Astrocyte (in vitro differentiated cells and primary cell): ENCODE measurements around the gene FAM193B. TPM values are rescaled to one million over a fixed set of nuclear protein-coding genes. Genes with fewer than 3 reads are reported as not detected.

Experiments
- DNase-seq: peaks from one replicate; pipeline ENCODE4 v3.0.0-alpha.2; 2010; ENCODE audit warnings: low read depth
- FAIRE-seq: peaks from 2 replicates; lab custom pipeline; 2011; peaks lifted over from hg19 to GRCh38; lab: Jason Lieb, UNC
- H2AFZ ChIP-seq: 2 replicates; pipeline ENCODE4 v1.6.0; 2012; ENCODE audit warnings: low read depth, low read length, inconsistent platforms
- H3K27ac ChIP-seq: 2 replicates; pipeline ENCODE4 v1.5.1; 2011; ENCODE audit warnings: low read depth, low read length, inconsistent platforms
- H3K27me3 ChIP-seq: 2 replicates; pipeline ENCODE4 v1.6.0; 2011; ENCODE audit warnings: low read length, inconsistent platforms; ENCODE audit not compliant: insufficient read depth
- H3K36me3 ChIP-seq: 2 replicates; pipeline ENCODE4 v1.5.1; 2011; ENCODE audit warnings: low read length, inconsistent platforms; ENCODE audit not compliant: insufficient read depth
- H3K4me1 ChIP-seq: 2 replicates; pipeline ENCODE4 v1.5.1; 2011; ENCODE audit warnings: low read length, inconsistent platforms; ENCODE audit not compliant: insufficient read depth
- H3K4me2 ChIP-seq: 2 replicates; pipeline ENCODE4 v1.6.0; 2012; ENCODE audit warnings: low read length, inconsistent platforms
- H3K4me3 ChIP-seq: 2 replicates; pipeline ENCODE4 v1.5.1; 2011; ENCODE audit warnings: low read depth, mild to moderate bottlenecking, low read length, inconsistent platforms; ENCODE audit not compliant: insufficient read depth
- H3K79me2 ChIP-seq: 2 replicates; pipeline ENCODE4 v1.6.0; 2012; ENCODE audit warnings: mild to moderate bottlenecking, low read length, inconsistent platforms; ENCODE audit not compliant: insufficient read depth
- H3K9ac ChIP-seq: 2 replicates; pipeline ENCODE4 v1.6.0; 2012; ENCODE audit warnings: mild to moderate bottlenecking, low read length, inconsistent platforms
- H3K9me3 ChIP-seq: 2 replicates; pipeline ENCODE4 v1.5.1; 2012; ENCODE audit warnings: low read depth, mild to moderate bottlenecking, low read length, inconsistent platforms; ENCODE audit not compliant: insufficient read depth
- H4K20me1 ChIP-seq: 2 replicates; pipeline ENCODE4 v1.6.0; 2012; ENCODE audit warnings: low read length, inconsistent platforms; ENCODE audit not compliant: insufficient read depth
- H3K27ac Mint-ChIP-seq: one replicate; pipeline ENCODE4 v1.8.0; 2021; ENCODE audit warnings: mild to moderate bottlenecking, mixed read lengths; ENCODE audit not compliant: unreplicated experiment
- H3K27me3 Mint-ChIP-seq: one replicate; pipeline ENCODE4 v1.8.0; 2021; ENCODE audit warnings: low read depth, mixed read lengths; ENCODE audit not compliant: unreplicated experiment
- H3K36me3 Mint-ChIP-seq: one replicate; pipeline ENCODE4 v1.8.0; 2021; ENCODE audit warnings: low read depth, mixed read lengths; ENCODE audit not compliant: unreplicated experiment
- H3K4me1 Mint-ChIP-seq: one replicate; pipeline ENCODE4 v1.8.0; 2021; ENCODE audit warnings: low read depth, mixed read lengths; ENCODE audit not compliant: unreplicated experiment
- H3K4me3 Mint-ChIP-seq: one replicate; pipeline ENCODE4 v1.8.0; 2021; ENCODE audit warnings: mild to moderate bottlenecking, moderate library complexity, mixed read lengths; ENCODE audit not compliant: unreplicated experiment
- H3K9me3 Mint-ChIP-seq: one replicate; pipeline ENCODE4 v1.8.0; 2021; ENCODE audit warnings: mild to moderate bottlenecking, mixed read lengths; ENCODE audit not compliant: unreplicated experiment
- EZH2 ChIP-seq: IDR thresholded peaks from 2 replicates; pipeline ENCODE4 v1.6.1; 2012; ENCODE audit warnings: mild to moderate bottlenecking, low read length, inconsistent platforms; ENCODE audit not compliant: insufficient read depth
- total RNA-seq: library from RNA; stranded (reverse); gene quantifications from 2 replicates; pipeline ENCODE4 v1.2.1, GENCODE V29; 2021
- TF ChIP-seq, protein P1 (sequence below): IDR thresholded peaks from 2 replicates; pipeline ENCODE4 v1.5.1; 2011; ENCODE audit warnings: low read depth, mild to moderate bottlenecking, inconsistent platforms, low read length, moderate library complexity; ENCODE audit not compliant: insufficient read depth

FAM193B gene
- total RNA-seq, 1 donor from 2014 or later, result 48.3 TPM

DNA sequence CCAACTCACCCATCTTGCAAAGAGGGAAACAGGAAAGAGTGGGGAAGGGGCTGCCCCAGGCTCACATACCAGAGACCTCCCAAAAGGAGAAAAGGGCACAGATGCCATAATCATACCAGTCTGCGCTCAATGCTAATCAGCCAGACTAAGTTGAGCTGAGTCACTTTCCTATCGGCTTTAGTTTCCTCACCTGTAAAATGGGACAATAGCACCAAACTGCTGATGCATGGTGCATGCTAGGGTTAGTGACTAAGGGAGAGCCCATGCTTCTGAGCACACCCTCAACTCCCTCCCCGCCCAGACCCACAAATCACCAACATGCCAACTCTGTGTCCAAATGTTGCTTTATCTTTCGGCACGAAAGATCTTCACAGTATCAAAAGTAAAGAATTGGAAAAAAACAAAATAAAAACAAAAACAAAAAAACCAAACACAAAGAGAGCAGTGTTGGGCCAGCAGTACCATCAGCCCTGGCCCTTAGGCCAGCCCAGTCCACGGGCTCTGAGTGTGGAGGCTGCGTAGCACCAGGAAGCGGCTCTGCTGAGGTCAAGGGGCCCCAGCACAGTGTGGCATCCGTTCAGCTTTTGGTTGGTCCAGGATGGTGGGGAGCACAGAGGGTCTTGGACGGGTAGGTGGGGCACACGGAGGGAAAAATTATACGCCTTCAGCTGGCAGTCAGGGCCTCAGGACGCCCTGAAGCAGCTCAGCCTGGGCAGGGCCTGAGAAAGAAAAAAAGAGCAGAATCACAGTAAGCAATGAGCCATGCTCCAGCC, 34.7 kb downstream of the FAM193B start:
- Histone ChIP-seq H3K79me2 (peaks cover 35% of the 10 kb centered on the region), H3K9ac (no peak overlapping the region), H3K27me3 (no peaks in the 10 kb centered on the region), H3K4me2 (peak overlapping the region; percentile 45), H3K27ac (no peak overlapping the region), H3K36me3 (peaks cover 31% of the 10 kb centered on the region), H4K20me1 (peaks cover 33% of the 10 kb centered on the region), H3K9me3 (no peaks in the 10 kb centered on the region), H3K4me3 (no peak overlapping the region), H2AFZ (no peak overlapping the region), H3K4me1 (peaks cover 16% of the 10 kb centered on the region)
- Mint-ChIP-seq H3K27ac (no peak overlapping the region), H3K36me3 (peaks cover 18% of the 10 kb centered on the region), H3K27me3 (no peaks in the 10 kb centered on the region), H3K4me3 (peak overlapping the region; percentile 51), H3K4me1 (peaks cover 7% of the 10 kb centered on the region), H3K9me3 (no peaks in the 10 kb centered on the region)
- TF ChIP-seq, protein P1, sequence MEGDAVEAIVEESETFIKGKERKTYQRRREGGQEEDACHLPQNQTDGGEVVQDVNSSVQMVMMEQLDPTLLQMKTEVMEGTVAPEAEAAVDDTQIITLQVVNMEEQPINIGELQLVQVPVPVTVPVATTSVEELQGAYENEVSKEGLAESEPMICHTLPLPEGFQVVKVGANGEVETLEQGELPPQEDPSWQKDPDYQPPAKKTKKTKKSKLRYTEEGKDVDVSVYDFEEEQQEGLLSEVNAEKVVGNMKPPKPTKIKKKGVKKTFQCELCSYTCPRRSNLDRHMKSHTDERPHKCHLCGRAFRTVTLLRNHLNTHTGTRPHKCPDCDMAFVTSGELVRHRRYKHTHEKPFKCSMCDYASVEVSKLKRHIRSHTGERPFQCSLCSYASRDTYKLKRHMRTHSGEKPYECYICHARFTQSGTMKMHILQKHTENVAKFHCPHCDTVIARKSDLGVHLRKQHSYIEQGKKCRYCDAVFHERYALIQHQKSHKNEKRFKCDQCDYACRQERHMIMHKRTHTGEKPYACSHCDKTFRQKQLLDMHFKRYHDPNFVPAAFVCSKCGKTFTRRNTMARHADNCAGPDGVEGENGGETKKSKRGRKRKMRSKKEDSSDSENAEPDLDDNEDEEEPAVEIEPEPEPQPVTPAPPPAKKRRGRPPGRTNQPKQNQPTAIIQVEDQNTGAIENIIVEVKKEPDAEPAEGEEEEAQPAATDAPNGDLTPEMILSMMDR, result no peak
- no peak for TF ChIP-seq EZH2
- FAIRE-seq (no peak), DNase-seq (no peak)

DNA sequence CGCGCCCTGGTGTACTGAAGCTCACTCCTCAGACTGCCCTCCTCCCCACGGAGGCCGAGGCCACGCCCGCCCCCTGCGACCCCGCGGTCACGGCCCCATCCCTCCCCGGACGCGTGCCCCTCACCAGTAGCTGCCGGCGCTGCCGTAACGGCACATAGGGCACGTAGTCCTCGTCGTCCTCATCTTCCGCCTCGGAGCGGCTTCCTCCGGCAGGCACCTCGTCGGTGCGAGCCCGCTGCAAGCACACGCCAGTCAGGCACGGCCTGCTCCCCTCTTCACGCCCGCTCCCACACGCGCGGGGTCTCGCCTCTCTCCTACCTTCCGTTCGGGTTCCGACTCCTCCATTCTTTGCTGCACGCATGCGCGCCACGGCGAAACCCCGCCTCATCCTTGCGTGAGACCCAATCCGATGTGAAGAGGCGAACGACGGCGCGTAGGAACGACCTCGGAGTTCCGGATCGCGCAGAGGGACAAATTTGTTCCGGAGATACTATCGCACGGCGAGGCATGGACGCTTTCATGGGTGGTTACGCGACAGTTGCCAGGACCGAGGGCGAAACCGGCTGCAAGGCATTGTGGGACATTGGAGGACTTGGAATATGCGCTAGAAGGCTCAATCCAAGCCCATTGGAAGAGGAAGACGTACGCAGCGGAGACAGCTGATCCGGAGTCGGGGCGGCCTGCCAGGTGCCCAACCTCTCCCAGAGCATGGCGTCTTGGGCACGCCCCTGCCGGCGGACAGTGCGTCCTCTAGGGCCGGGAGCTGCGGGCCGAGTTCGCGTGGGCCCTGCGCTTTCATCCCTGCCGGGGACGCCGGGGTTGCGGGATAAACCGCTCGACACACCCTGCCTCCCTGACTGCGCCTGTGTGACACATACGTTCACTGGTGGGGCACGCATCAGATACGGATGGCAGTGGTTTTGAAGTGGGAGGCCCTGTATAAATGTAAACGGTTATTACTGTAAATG, 37.5 kb downstream of the FAM193B start, which contains the start of gene DDX41:
Gene DDX41, minus strand, starts transcription at position 361 of the 968 bp plus-strand sequence. Its CDS starts 16 bp downstream, at position 345.
- Histone ChIP-seq H3K4me2 (peak within 1 kb of the TSS; percentile 98), H3K4me1 (peaks cover 16% of the 10 kb centered on the region), H3K79me2 (peaks cover 42% of the 10 kb centered on the region), H2AFZ (peak within 1 kb of the TSS; percentile 78), H3K9me3 (no peaks in the 10 kb centered on the region), H3K27me3 (no peaks in the 10 kb centered on the region), H3K27ac (peak within 1 kb of the TSS; percentile 66), H4K20me1 (peaks cover 40% of the 10 kb centered on the region), H3K4me3 (peak within 1 kb of the TSS; percentile 85), H3K36me3 (peaks cover 32% of the 10 kb centered on the region), H3K9ac (peak within 1 kb of the TSS; percentile 94)
- Mint-ChIP-seq H3K9me3 (no peaks in the 10 kb centered on the region), H3K36me3 (peaks cover 25% of the 10 kb centered on the region), H3K4me1 (peaks cover 11% of the 10 kb centered on the region), H3K27ac (peak within 1 kb of the TSS; percentile 70), H3K27me3 (no peaks in the 10 kb centered on the region), H3K4me3 (peak within 1 kb of the TSS; percentile 87)
- TF ChIP-seq, protein P1, result no peak
- TF ChIP-seq EZH2, result no peak
- FAIRE-seq (peak; percentile 96), DNase-seq (peak; percentile 97)
